NT2/D1 (cell line): ENCODE results near the gene NUDT16L1.

Experiments
- YY1 ChIP-seq: IDR thresholded peaks from 2 replicates; pipeline ENCODE4 v1.6.1; 2011; ENCODE audit not compliant: insufficient read length, insufficient read depth
- ZNF274 ChIP-seq: IDR thresholded peaks from 2 replicates; pipeline ENCODE4 v1.6.1; 2011; ENCODE audit warnings: mild to moderate bottlenecking, low read depth, low read length

GRCh38 chr16:4693296-4693955 lies at the start of gene NUDT16L1:
- TF ChIP-seq YY1 (peak; percentile 37), ZNF274 (no peak)
